Caco-2 (cell line): ENCODE data around the gene ZSCAN29. TPM values are rescaled to one million over a fixed set of nuclear protein-coding genes. Genes with fewer than 3 reads are reported as not detected.

Experiments
- BruUV-seq: library from RNA; stranded (reverse); fragments of 400-500 nt; replicated peaks from 2 replicates; lab custom pipeline; 2021; lab: Mats Ljungman, UMichigan
- CTCF ChIA-PET: fragments of 300-600 bp; sonication (Branson Sonifier 250); formaldehyde crosslinking; loops from one replicate; lab custom pipeline; 2022; ENCODE audit warnings: antibody characterized with exemption; lab: Charles Lee
- POLR2A ChIA-PET: fragments of 300-600 bp; sonication (Branson Sonifier 250); formaldehyde crosslinking; loops from one replicate; lab custom pipeline; 2022; ENCODE audit warnings: antibody characterized with exemption; lab: Charles Lee
- DNase-seq, 2 experiments: peaks; one replicate each; pipeline versions ENCODE4 v3.0.0 to v3.0.0-alpha.2; 2020 to 2022
- H3K27me3 ChIP-seq: replicated peaks from 2 replicates; pipeline ENCODE4 v1.6.0; 2011; ENCODE audit warnings: low read length; ENCODE audit not compliant: control insufficient read depth, insufficient read depth
- H3K36me3 ChIP-seq: 2 replicates; pipeline ENCODE4 v1.5.1; 2011; ENCODE audit warnings: low read length; ENCODE audit not compliant: control insufficient read depth, insufficient read depth
- H3K4me1 ChIP-seq: fragments of 250-450 bp; sonication (Bioruptor Pico); 2 replicates; pipeline ENCODE4 v1.5.1; 2020; ENCODE audit warnings: mild to moderate bottlenecking
- H3K4me3 ChIP-seq: 2 replicates; pipeline ENCODE4 v1.5.1; 2011; ENCODE audit warnings: low read depth, mild to moderate bottlenecking, control low read depth, low read length
- H3K9me3 ChIP-seq: fragments of 250-450 bp; sonication (Bioruptor Pico); 2 replicates; pipeline ENCODE4 v1.5.1; 2020; ENCODE audit warnings: mild to moderate bottlenecking, moderate library complexity
- H3K27ac Mint-ChIP-seq: one replicate; pipeline ENCODE4 v1.8.0; 2022; ENCODE audit warnings: mixed read lengths; ENCODE audit not compliant: unreplicated experiment
- H3K27me3 Mint-ChIP-seq: one replicate; pipeline ENCODE4 v1.8.0; 2022; ENCODE audit warnings: mixed read lengths; ENCODE audit not compliant: insufficient read depth, unreplicated experiment
- H3K36me3 Mint-ChIP-seq: one replicate; pipeline ENCODE4 v1.8.0; 2022; ENCODE audit warnings: mild to moderate bottlenecking, mixed read lengths; ENCODE audit not compliant: insufficient read depth, unreplicated experiment
- H3K4me1 Mint-ChIP-seq: one replicate; pipeline ENCODE4 v1.8.0; 2022; ENCODE audit warnings: low read depth, mixed read lengths; ENCODE audit not compliant: unreplicated experiment
- H3K4me3 Mint-ChIP-seq: one replicate; pipeline ENCODE4 v1.8.0; 2022; ENCODE audit warnings: mild to moderate bottlenecking, moderate library complexity, mixed read lengths; ENCODE audit not compliant: unreplicated experiment
- H3K9me3 Mint-ChIP-seq: one replicate; pipeline ENCODE4 v1.8.0; 2022; ENCODE audit warnings: mixed read lengths; ENCODE audit not compliant: unreplicated experiment
- CTCF ChIP-seq, 2 experiments: fragments of 200-600 bp in 1 of 2; IDR thresholded peaks; 1 replicate in 1 of 2; 2 replicates in 1 of 2; pipeline versions ENCODE4 v1.5.1 to v1.8.0; 2011 to 2022; ENCODE audit warnings: antibody characterized with exemption in 1 of 2, control low read depth in 1 of 2, inconsistent platforms in 1 of 2, low read depth in 1 of 2, low read length in 1 of 2, mild to moderate bottlenecking in 1 of 2, moderate library complexity in 1 of 2; ENCODE audit not compliant: insufficient read depth in 1 of 2, severe bottlenecking in 1 of 2, unreplicated experiment in 1 of 2
- intact Hi-C: fragments of 100-400 bp; cut with micrococcal nuclease; formaldehyde crosslinking; loops from one replicate; pipeline ENCODE4 v1.10.0; 2022; ENCODE audit not compliant: unreplicated experiment
- total RNA-seq: library from RNA; stranded (reverse); gene quantifications from 2 replicates; pipeline ENCODE4 v1.2.3, GENCODE V29; 2022

Gene ZSCAN29
- total RNA-seq, 1 experiment from 2014 or later: 43.0 TPM

DNA sequence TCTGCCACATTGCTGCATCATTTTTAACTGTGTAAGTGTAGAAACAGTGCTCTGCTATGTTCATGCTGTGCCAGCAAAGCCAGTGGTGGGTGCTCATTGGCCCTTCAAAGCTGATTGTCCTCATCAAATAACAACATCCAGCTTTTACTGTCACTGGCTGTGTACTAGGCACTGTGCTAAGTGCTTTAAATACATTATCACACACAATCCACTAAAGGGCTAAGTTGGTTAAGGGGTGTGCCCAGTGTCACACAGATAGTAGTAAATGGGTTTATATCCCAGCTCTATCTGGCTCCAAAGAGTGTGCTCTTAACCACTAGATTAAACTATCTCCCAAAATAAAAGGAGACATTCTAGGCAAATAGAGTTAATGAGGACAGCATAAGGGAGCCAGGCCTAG is 7.8 kb upstream of the ZSCAN29 start:
- Histone ChIP-seq H3K27me3 (no peaks in the 10 kb centered on the region), H3K4me3 (no peak overlapping the region), H3K9me3 (no peaks in the 10 kb centered on the region), H3K4me1 (no peaks in the 10 kb centered on the region), H3K36me3 (peaks cover 2% of the 10 kb centered on the region)
- DNase-seq: no peak
- intact Hi-C loops: no loop called here
- BruUV-seq: no TSS peak
- POLR2A ChIA-PET: no interaction called here
- Mint-ChIP-seq H3K27me3 (no peaks in the 10 kb centered on the region), H3K27ac (no peak overlapping the region), H3K36me3 (peaks cover 53% of the 10 kb centered on the region), H3K4me3 (no peak overlapping the region), H3K4me1 (no peaks in the 10 kb centered on the region), H3K9me3 (no peaks in the 10 kb centered on the region)
- TF ChIP-seq CTCF (IDR thresholded peaks at IDR 0.05; ENCODE audit: insufficient read depth in 1 of 2, low read depth in 1 of 2, low read length in 1 of 2, severe bottlenecking in 1 of 2, unreplicated experiment in 1 of 2): no peak
- CTCF ChIA-PET: no interaction called here

- peak; percentile 69 to 83 for TF ChIP-seq CTCF (IDR thresholded peaks at IDR 0.05; ENCODE audit: insufficient read depth in 1 of 2, low read depth in 1 of 2, low read length in 1 of 2, severe bottlenecking in 1 of 2, unreplicated experiment in 1 of 2)
- no peaks in the 10 kb centered on the region for H3K27me3 Mint-ChIP-seq
- H3K36me3 Mint-ChIP-seq: peaks cover 45% of the 10 kb centered on the region
- H3K4me3 Mint-ChIP-seq: no peak overlapping the region
- peaks cover 6% of the 10 kb centered on the region; the same call in 1 of the 2 replicates for H3K4me1 ChIP-seq
- peaks cover 7% of the 10 kb centered on the region for H3K4me1 Mint-ChIP-seq
- peak; percentile 51 for DNase-seq
- intact Hi-C loops: no loop called here
- no TSS peak for BruUV-seq
- H3K9me3 Mint-ChIP-seq: no peaks in the 10 kb centered on the region
- H3K9me3 ChIP-seq: no peaks in the 10 kb centered on the region
- H3K36me3 ChIP-seq: no peaks in the 10 kb centered on the region
- no peak overlapping the region for H3K27ac Mint-ChIP-seq
- H3K27me3 ChIP-seq: no peaks in the 10 kb centered on the region
- H3K4me3 ChIP-seq: no peak overlapping the region
- ChIA-PET CTCF (interaction anchor here (0.5 to 1.0 kb wide), 8 partner anchors 11 to 827 kb away, joined by 3 to 6 read pairs (median 4); no protein-coding TSS in a partner anchor), POLR2A (interaction anchor here (0.6 kb wide), 1 partner anchor 370 kb away, joined by 3 read pairs; the partner anchor contains the start of gene PDIA3)
These were observed 5.3 kb upstream of the ZSCAN29 start for GRCh38 chr15:43376017-43376705.

GRCh38 chr15:43370310-43370974 is 401 bp downstream of the ZSCAN29 start:
- Histone ChIP-seq H3K36me3 (peaks cover 1% of the 10 kb centered on the region; the same call in 1 of the 2 replicates), H3K27me3 (no peaks in the 10 kb centered on the region), H3K4me3 (peak overlapping the region; percentile 77), H3K4me1 (peaks cover 10% of the 10 kb centered on the region), H3K9me3 (peaks cover 4% of the 10 kb centered on the region; the same call in 1 of the 2 replicates)
- Mint-ChIP-seq H3K27me3 (no peaks in the 10 kb centered on the region), H3K9me3 (peaks cover 8% of the 10 kb centered on the region), H3K4me3 (peak overlapping the region; percentile 93), H3K4me1 (peaks cover 14% of the 10 kb centered on the region), H3K36me3 (peaks cover 55% of the 10 kb centered on the region), H3K27ac (peak overlapping the region; percentile 93)
- intact Hi-C loops: no loop called here
- peak; percentile 27 to 38 for DNase-seq
- CTCF ChIA-PET: interaction anchor here (0.6 to 1.5 kb wide), 3 partner anchors 15 to 145 kb away, joined by 3 to 5 read pairs (median 3); no protein-coding TSS in a partner anchor
- no peak for TF ChIP-seq CTCF (IDR thresholded peaks at IDR 0.05; ENCODE audit: insufficient read depth in 1 of 2, low read depth in 1 of 2, low read length in 1 of 2, severe bottlenecking in 1 of 2, unreplicated experiment in 1 of 2)
- POLR2A ChIA-PET: interaction anchor here (0.6 to 1.1 kb wide), 6 partner anchors 15 to 795 kb away, joined by 3 to 5 read pairs (median 4); partner anchors contain the start of gene STARD9
- BruUV-seq: no TSS peak
